GM21717 (cell line): ENCODE data around the gene COQ2.
"Not testable (repeated sequence)": the region's sequence is repeated elsewhere in the genome, so short reads cannot be mapped to it uniquely, and the experiment has no call there.

ENCODE experiments used
- ATAC-seq: cut with Tn5 transposase; IDR thresholded peaks from one replicate; pipeline ENCODE4 v1.9.1; 2021; ENCODE audit warnings: mild to moderate bottlenecking, moderate library complexity; ENCODE audit not compliant: unreplicated experiment

Gene COQ2

DNA sequence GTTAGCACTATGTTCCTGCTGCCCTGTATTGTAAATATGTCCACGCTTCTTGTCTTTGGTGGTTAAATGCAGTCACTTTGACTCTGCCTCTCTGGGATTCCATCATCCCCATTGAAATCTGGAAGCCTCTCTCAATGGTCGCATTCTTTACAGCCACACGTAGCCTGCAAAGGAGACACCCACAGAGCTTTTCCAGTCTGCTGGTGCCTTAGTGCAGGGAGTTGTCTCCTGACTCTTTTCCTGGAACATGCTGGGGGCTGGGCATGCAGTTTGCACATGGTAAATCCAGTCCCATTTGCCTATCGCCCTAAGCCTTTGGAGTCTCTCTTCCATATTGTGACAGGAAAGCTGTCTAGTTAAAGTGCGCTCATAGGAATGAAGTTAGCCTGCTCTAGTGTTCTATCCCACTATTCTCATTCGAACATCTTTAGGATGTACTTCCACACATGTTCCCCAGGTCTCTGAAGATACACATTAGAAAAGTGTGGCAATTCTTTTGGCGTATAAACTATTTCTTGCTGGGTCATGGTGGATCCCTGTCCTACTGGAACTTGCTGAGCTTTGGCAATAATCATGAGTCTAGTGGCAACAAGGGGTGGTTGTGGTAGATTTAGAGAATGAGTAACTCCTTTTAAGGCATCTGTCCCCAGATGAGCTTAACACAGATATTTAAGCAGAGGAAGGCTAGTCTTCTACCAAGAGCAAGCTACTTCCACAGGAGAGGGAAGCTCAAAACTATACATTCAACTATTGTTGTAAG is 33.7 kb downstream of the COQ2 start:
- ATAC-seq: no peak

GRCh38 chr4:83248486-83248885 is 36.1 kb downstream of the COQ2 start:
- no peak for ATAC-seq

DNA sequence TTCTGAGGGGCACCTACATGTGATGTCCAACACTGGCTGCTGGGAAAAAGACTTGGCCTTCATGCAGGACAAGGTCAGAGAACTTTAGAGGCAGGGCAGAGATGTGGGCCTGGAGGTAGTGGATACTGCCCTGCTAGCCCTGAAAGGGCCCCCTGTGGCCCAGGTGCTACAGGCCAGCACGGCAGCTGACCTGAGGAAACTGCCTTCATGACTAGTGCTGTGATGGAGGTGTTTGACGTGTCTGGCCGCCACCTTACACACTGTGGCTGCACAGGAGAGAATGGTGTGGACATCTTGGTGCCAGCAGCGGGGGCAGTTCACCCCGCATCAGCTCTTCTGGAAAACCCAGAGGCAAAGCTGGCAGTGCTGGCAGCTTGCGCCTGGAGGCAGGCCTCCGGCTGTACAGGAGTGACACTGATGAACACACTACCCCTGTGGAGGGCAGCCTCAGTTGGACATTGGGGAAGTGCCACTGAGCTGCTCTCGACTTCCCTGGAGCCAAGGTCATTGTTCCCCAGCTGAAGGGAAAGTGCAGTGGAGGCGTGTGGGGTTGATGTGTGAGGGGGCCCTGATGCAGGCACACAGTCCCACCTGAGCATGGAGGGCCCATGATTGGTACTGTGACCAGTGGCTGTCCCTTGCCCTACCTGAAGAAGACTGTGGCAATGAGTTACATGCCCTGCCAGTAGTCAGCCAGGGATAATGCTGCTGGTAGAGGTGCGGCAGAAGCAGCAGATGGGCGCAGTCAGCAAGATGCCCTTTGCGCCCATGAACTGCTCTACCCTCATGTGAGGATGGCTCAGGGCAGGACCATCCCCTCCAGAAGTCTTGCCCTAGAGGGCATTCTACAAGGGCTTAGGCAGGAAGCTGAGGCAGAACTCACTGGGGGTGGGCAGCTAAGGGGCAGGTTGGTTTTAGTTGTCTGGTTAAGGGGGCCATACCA is 36.9 kb downstream of the COQ2 start:
- ATAC-seq: no peak

GRCh38 chr4:83241132-83241531 is 43.5 kb downstream of the COQ2 start:
- no peak for ATAC-seq

- ATAC-seq: peak; percentile 90
Observed at GRCh38 chr4:83240379-83240875, 44.2 kb downstream of the COQ2 start.

DNA sequence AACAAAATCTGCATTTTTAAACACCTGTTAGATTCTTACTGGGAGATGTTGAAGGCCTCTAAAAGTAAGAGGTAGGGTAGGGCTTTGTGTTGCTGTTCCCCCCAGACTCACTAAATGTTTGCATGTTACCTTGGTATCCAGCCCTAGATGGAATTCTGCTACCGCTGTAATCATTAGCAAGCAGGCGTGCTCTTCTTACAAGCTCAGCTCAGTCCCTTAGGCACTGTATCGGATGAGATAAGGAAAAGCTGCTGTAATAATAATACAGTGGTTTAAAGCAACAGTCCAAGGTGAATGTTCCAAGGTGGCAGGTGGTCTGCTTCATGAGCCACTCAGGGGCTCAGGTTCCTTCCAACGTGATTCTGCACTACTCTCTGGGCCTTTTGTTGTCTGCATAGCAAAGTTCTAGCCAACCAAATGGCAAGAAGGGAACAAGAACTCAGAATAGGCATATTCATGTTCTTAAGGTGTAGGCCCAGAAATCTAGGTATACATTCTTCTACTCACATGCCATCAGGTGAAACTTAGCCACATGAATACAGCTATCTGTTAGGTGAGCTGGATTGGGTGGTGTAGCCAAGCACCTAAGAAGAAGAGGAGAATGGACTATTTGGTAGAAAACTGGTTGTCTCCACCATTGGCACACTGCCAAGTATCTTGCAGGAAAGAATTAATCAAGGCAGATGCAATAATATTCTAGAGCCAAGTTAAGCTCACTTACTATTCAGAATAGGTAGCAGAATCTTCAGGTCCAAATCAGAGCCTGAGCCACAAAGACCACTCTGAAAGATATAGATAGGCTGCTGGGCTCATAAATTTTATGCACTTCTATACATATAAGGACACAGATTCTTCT is 46.0 kb downstream of the COQ2 start:
- ATAC-seq: no peak

- ATAC-seq: no peak
Observed at GRCh38 chr4:83237591-83237990, 47.0 kb downstream of the COQ2 start.

DNA sequence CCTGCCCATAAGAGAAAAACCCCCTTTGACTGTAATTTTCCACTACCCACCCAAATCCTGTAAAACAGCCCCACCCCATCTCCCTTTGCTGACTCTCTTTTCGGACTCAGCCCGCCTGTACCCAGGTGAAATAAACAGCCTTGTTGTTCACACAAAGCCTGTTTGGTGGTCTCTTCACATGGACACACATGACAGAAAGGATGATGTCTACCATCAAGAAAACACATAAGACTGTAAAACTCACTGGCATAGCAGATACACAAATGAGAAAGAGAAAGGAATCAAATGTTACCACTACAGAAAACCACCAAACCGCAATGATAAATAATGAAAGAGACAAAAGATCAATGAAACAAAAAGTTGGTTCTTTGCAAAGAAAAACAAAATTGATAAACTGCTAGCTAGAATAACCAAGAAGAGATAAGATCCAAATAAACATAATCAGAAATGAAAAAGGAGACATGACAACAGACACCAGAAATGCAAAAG is 48.9 kb downstream of the COQ2 start:
- ATAC-seq: not testable (repeated sequence)

GRCh38 chr4:83234902-83235644 is 49.5 kb downstream of the COQ2 start:
- ATAC-seq: no peak

GRCh38 chr4:83234387-83234786 is 50.2 kb downstream of the COQ2 start:
- not testable (repeated sequence) for ATAC-seq

- no peak for ATAC-seq
Observed at GRCh38 chr4:83232082-83232481, 52.5 kb downstream of the COQ2 start.

DNA sequence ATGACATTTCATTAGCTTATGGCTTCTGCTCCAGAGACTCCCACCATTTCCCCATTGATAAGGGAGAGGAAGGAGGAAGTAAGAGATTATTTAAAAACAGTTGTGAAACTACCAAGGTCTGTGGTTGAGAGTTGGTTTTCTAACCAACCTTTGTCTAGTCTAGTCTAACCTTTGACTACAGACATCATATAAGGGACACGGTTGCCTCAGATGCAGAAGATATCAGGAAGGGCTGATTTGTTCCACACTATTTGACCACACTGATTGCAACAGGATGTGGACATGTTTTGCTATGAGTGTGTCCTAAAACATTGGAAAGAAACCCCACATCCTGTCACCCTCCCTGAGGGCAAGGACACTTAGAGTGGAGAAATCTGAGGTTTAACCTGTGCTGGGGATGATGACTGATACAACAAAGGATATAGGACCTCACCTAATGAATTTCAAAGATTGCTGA is 53.0 kb downstream of the COQ2 start:
- ATAC-seq: peak; percentile 81

DNA sequence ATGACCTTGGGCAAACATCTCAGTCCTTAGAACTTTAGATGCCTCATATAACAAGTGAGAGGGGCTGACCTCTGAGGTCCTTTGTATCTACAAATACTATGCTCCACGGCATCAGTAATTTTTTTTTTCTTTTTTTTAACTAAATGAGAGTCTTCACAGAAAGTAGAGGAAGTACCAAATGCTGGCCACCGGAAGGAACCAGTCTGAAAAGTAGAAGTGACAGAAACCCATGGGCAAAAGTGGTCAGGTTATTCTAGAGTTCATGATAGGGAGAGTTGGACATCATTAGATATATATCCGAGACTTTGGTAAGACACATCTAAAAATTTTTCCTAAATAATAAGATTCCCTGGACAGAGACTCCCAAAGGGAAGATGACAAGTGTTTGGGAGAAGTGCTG is 53.7 kb downstream of the COQ2 start:
- ATAC-seq: no peak

DNA sequence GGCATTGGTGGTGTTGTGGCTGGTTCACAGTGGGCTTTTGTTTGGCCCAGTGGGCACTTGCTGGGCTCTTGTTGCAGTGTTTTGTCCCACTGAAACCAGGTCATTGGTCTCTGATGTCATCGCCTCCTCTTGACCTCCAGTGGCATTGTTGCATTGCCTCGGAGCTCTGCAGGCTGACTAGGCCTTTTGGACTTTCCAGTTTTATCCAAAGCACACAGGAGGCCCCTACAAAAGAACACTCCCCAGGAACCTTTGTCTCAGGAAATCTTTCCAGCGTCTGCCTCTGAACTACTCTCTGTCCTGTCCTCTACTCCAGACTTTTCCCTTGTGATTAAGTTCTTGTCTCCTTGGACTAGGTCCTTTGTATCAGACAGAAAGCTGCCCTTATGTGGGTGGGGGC is 54.8 kb downstream of the COQ2 start:
- no peak for ATAC-seq

DNA sequence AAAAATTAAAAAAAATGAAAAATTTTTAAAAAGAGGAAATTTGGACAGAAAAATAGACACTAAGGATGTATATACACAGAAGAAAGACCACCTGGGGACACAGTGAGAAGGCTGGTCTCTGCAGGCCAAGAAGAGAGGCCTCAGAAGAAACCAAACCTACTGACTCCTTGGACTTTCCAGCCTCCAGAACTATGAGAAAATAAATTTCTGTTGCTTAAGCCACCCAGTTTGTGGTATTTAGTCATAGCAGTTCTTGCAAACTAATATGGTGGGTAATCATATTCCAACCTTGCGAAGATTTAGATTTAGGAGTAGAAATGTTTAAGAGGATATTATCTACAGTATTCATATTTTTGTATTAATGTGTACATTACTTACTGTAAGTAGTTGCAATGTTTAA is 56.4 kb downstream of the COQ2 start:
- ATAC-seq: no peak

GRCh38 chr4:83224502-83225197 is 59.9 kb downstream of the COQ2 start:
- no peak for ATAC-seq

GRCh38 chr4:83223781-83224180 is 60.8 kb downstream of the COQ2 start:
- ATAC-seq: no peak

DNA sequence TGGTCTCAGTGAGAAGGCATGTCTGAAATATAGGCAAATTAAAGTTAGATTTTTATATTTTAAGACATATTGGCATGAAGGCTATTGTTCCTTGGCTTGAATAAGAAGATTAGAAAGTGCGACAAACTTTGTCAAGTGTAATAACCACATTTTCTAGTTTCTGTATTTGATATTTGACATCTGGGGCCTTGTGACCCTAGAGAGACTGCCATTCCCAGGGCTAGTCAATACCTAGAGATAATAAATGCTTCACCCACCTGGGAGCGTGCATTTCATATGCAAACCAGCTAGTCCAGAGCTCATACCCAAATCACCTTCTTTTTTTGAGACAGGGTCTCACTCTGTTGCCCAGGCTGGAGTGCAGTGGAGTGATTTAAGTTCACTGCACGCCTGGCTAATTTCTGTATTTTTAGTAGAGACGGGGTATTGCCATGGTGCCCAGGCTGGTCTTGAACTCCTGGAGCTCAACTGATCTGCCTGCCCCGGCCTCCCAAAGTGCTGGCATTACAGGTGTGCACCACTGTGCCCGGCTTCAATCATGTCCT is 62.6 kb downstream of the COQ2 start:
- peak; percentile 39 for ATAC-seq
